ENCODE data around the gene NKAIN4. TPM values are rescaled to one million over a fixed set of nuclear protein-coding genes. Genes with fewer than 3 reads are reported as not detected.

Gene NKAIN4
- total RNA-seq, 2 donors from 2014 or later, result not detected

GRCh38 chr20:63288581-63289251 is 34.5 kb upstream of the NKAIN4 start:
- H3K4me3 ChIP-seq, result no peak overlapping the region
- H3K9me3 ChIP-seq, result no peaks in the 10 kb centered on the region
- no peak for TF ChIP-seq CTCF (IDR thresholded peaks at IDR 0.05)
- H3K27ac ChIP-seq, result no peak overlapping the region
- DNase-seq (ENCODE audit: low spot score) (no peak), ATAC-seq (ENCODE audit: insufficient number of reproducible peaks, low FRiP score, low read depth) (no peak)
- no peaks in the 10 kb centered on the region for H3K27me3 ChIP-seq (replicated peaks; ENCODE audit: insufficient read depth)
- H3K36me3 ChIP-seq, result peaks cover 39% of the 10 kb centered on the region
- H3K4me1 ChIP-seq (ENCODE audit: control insufficient read depth in 1 of 2, low read depth in 2 of 2), result no peaks in the 10 kb centered on the region

- ATAC-seq (ENCODE audit: insufficient number of reproducible peaks, low FRiP score, low read depth) (no peak), DNase-seq (ENCODE audit: low spot score) (no peak)
- Histone ChIP-seq H3K27me3 (replicated peaks; ENCODE audit: insufficient read depth) (no peaks in the 10 kb centered on the region), H3K36me3 (peaks cover 42% of the 10 kb centered on the region), H3K9me3 (no peaks in the 10 kb centered on the region), H3K4me3 (no peak overlapping the region), H3K4me1 (ENCODE audit: control insufficient read depth in 1 of 2, low read depth in 2 of 2) (no peaks in the 10 kb centered on the region), H3K27ac (no peak overlapping the region)
- TF ChIP-seq CTCF (IDR thresholded peaks at IDR 0.05), result no peak
These were observed 33.7 kb upstream of the NKAIN4 start for GRCh38 chr20:63287697-63288580.

DNA sequence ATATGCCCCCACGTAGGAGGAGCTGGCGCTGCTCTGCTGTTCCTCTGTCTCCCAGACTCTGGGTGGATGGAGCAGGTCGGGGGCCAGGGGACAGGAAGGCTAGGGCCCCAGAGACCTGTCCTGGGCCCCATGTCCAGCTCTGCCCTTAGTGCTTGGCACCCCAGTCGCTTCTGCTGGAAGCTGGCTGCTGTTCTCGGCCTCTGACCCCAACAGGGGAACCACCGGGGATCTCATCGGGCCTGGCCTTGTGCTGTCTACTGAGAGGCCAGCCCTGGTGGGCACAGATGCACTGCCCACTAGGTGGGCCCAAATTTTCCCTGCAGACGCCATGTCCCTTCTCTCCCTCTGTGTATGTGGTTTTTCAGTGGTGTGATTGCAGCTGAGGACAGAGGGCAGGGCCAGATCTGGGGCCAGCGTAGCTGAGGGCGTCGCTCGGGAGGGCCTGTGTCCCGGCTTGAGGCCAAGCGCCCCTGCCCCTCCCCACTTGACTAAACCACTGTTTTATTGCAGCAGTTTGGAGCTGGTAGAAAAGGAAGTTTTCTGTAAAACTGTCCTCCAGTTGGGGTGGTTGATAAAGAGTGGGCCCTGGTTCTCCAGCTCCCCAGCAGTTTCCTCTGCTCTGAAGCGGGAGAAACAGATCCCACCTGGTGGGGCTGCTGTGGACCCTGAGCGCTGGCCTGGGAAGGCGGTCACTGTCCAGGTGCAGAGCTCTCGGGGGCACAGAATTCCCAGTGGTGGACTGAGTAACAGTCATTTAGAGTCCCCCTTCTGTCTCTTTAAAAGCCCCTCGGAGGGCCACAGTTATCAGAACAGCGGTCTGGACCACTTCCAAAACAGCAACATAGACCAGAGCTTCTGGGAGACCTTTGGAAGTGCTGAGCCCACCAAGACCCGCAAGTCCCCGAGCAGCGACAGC is 32.8 kb upstream of the NKAIN4 start:
- no peaks in the 10 kb centered on the region for H3K4me1 ChIP-seq (ENCODE audit: control insufficient read depth in 1 of 2, low read depth in 2 of 2)
- H3K4me3 ChIP-seq, result no peak overlapping the region
- TF ChIP-seq CTCF (IDR thresholded peaks at IDR 0.05), result no peak
- H3K27ac ChIP-seq, result no peak overlapping the region
- ATAC-seq (ENCODE audit: insufficient number of reproducible peaks, low FRiP score, low read depth) (no peak), DNase-seq (ENCODE audit: low spot score) (no peak)
- H3K27me3 ChIP-seq (replicated peaks; ENCODE audit: insufficient read depth), result no peaks in the 10 kb centered on the region
- no peaks in the 10 kb centered on the region for H3K9me3 ChIP-seq
- peaks cover 48% of the 10 kb centered on the region for H3K36me3 ChIP-seq

GRCh38 chr20:63285636-63286615 is 31.7 kb upstream of the NKAIN4 start:
- TF ChIP-seq CTCF (IDR thresholded peaks at IDR 0.05), result no peak

More at GRCh38 chr20:63285636-63286615, 31.7 kb upstream of the NKAIN4 start:
- H3K27me3 ChIP-seq (replicated peaks; ENCODE audit: insufficient read depth), result no peaks in the 10 kb centered on the region
- H3K4me3 ChIP-seq, result no peak overlapping the region
- H3K36me3 ChIP-seq, result peaks cover 52% of the 10 kb centered on the region
- DNase-seq (ENCODE audit: low spot score) (no peak), ATAC-seq (ENCODE audit: insufficient number of reproducible peaks, low FRiP score, low read depth) (no peak)
- no peaks in the 10 kb centered on the region for H3K4me1 ChIP-seq (ENCODE audit: control insufficient read depth in 1 of 2, low read depth in 2 of 2)
- H3K27ac ChIP-seq, result no peak overlapping the region
- no peaks in the 10 kb centered on the region for H3K9me3 ChIP-seq
